Glutamatergic neuron (in vitro differentiated cells): ENCODE measurements around the gene LAMTOR4. TPM values are rescaled to one million over a fixed set of nuclear protein-coding genes. Genes with fewer than 3 reads are reported as not detected.
A peak's percentile ranks its signal among the peaks of the same experiment; 100 is the strongest.

Experiments used
- DNase-seq: peaks from one replicate; pipeline ENCODE4 v3.0.0; 2022
- H3K27ac Mint-ChIP-seq: one replicate; pipeline ENCODE4 v1.8.0; 2020; ENCODE audit warnings: mild to moderate bottlenecking, mixed read lengths, inconsistent platforms; ENCODE audit not compliant: unreplicated experiment
- H3K27me3 Mint-ChIP-seq: one replicate; pipeline ENCODE4 v1.8.0; 2020; ENCODE audit warnings: mild to moderate bottlenecking, moderate library complexity, mixed read lengths, inconsistent platforms; ENCODE audit not compliant: unreplicated experiment
- H3K36me3 Mint-ChIP-seq: one replicate; pipeline ENCODE4 v1.8.0; 2020; ENCODE audit warnings: mild to moderate bottlenecking, mixed read lengths, inconsistent platforms; ENCODE audit not compliant: unreplicated experiment
- H3K4me1 Mint-ChIP-seq: one replicate; pipeline ENCODE4 v1.8.0; 2020; ENCODE audit warnings: mild to moderate bottlenecking, low read depth, mixed read lengths, inconsistent platforms; ENCODE audit not compliant: unreplicated experiment
- H3K4me3 Mint-ChIP-seq: one replicate; pipeline ENCODE4 v1.8.0; 2020; ENCODE audit warnings: mild to moderate bottlenecking, mixed read lengths, inconsistent platforms; ENCODE audit not compliant: unreplicated experiment
- H3K9me3 Mint-ChIP-seq: one replicate; pipeline ENCODE4 v1.8.0; 2020; ENCODE audit warnings: mild to moderate bottlenecking, moderate library complexity, mixed read lengths, inconsistent platforms; ENCODE audit not compliant: unreplicated experiment
- CTCF ChIP-seq: fragments of 200-600 bp; sonication (generic); IDR thresholded peaks from one replicate; pipeline ENCODE4 v1.5.0; 2021; ENCODE audit not compliant: partially characterized antibody, unreplicated experiment
- total RNA-seq: library from RNA; stranded (reverse); fragmentation: NEBNext Ultra II Directional; extraction: Animal tissue kit (Norgen Biotek cat#: 25700); gene quantifications from one replicate; pipeline ENCODE4 v1.2.1, GENCODE V29; 2021; ENCODE audit not compliant: unreplicated experiment

Gene LAMTOR4
- total RNA-seq, 1 donor from 2014 or later, result 66.9 TPM

- Mint-ChIP-seq H3K36me3 (peaks cover 4% of the 10 kb centered on the region), H3K27me3 (peaks cover 26% of the 10 kb centered on the region), H3K9me3 (peaks cover 10% of the 10 kb centered on the region), H3K4me3 (peak overlapping the region; percentile 66), H3K4me1 (peaks cover 26% of the 10 kb centered on the region), H3K27ac (peak overlapping the region; percentile 11)
- no peak for DNase-seq
- TF ChIP-seq CTCF, result no peak
Observed at GRCh38 chr7:100167912-100168323, 19.2 kb downstream of the LAMTOR4 start.

- H3K36me3 Mint-ChIP-seq, result peaks cover 4% of the 10 kb centered on the region
- no peak for DNase-seq
- no peak for TF ChIP-seq CTCF
- peaks cover 26% of the 10 kb centered on the region for H3K4me1 Mint-ChIP-seq
- no peak overlapping the region for H3K27ac Mint-ChIP-seq
- H3K27me3 Mint-ChIP-seq, result peaks cover 30% of the 10 kb centered on the region
- H3K9me3 Mint-ChIP-seq, result peaks cover 10% of the 10 kb centered on the region
- H3K4me3 Mint-ChIP-seq, result peak overlapping the region; percentile 66
Observed at GRCh38 chr7:100169147-100169850, 20.6 kb downstream of the LAMTOR4 start.

- H3K4me1 Mint-ChIP-seq, result peaks cover 32% of the 10 kb centered on the region
- peaks cover 12% of the 10 kb centered on the region for H3K36me3 Mint-ChIP-seq
- DNase-seq, result no peak
- TF ChIP-seq CTCF, result no peak
- peaks cover 10% of the 10 kb centered on the region for H3K9me3 Mint-ChIP-seq
- peaks cover 29% of the 10 kb centered on the region for H3K27me3 Mint-ChIP-seq
- peak overlapping the region; percentile 53 for H3K27ac Mint-ChIP-seq
- H3K4me3 Mint-ChIP-seq, result peak overlapping the region; percentile 88
Observed at GRCh38 chr7:100170101-100170897, 21.6 kb downstream of the LAMTOR4 start.

GRCh38 chr7:100171087-100171681 is 22.5 kb downstream of the LAMTOR4 start:
- Mint-ChIP-seq H3K36me3 (peaks cover 13% of the 10 kb centered on the region), H3K9me3 (peaks cover 12% of the 10 kb centered on the region), H3K27me3 (peaks cover 25% of the 10 kb centered on the region), H3K4me3 (peak overlapping the region; percentile 88), H3K4me1 (peaks cover 37% of the 10 kb centered on the region), H3K27ac (no peak overlapping the region)
- DNase-seq, result peak; percentile 68
- TF ChIP-seq CTCF, result no peak
